HepG2 (cell line): ENCODE data around the gene ITGB2. TPM values are rescaled to one million over a fixed set of nuclear protein-coding genes. Genes with fewer than 3 reads are reported as not detected.
A peak's percentile ranks its signal among the peaks of the same experiment; 100 is the strongest.

ENCODE experiments used
- ATAC-seq: fragments of 200-7000 bp; cut with Tn5 transposase; 3 replicates; pipeline ENCODE4 v1.9.1; 2020; ENCODE audit warnings: mild to moderate bottlenecking, moderate library complexity
- BruUV-seq: library from RNA; stranded (reverse); fragments of 400-500 nt; replicated peaks from 2 replicates; lab custom pipeline; 2021; lab: Mats Ljungman, UMichigan
- CTCF ChIA-PET: fragments of 300-600 bp; formaldehyde crosslinking; extraction: SDS; loops from one replicate; lab custom pipeline; 2021; ENCODE audit warnings: low total read pairs, inconsistent platforms, low intra/inter-chr PET ratio; lab: Yijun Ruan, JAX
- POLR2A ChIA-PET: fragments of 350-600 bp; sonication (Branson Sonifier 250); formaldehyde crosslinking; loops from one replicate; lab custom pipeline; 2020; ENCODE audit warnings: antibody characterized with exemption, inconsistent platforms; lab: Yijun Ruan, JAX
- DNase-seq: peaks from one replicate; pipeline ENCODE4 v3.0.0-alpha.2; 2015; ENCODE audit warnings: low spot score
- FAIRE-seq: peaks from 3 replicates; lab custom pipeline; 2011; peaks lifted over from hg19 to GRCh38; lab: Jason Lieb, UNC
- H2AFZ ChIP-seq: one replicate; pipeline ENCODE4 v1.6.1; 2011; ENCODE audit warnings: low read length, inconsistent platforms
- H3K27ac ChIP-seq: fragments of 300-600 bp; 3 replicates; pipeline ENCODE4 v1.8.0; 2011; ENCODE audit warnings: mixed run types, mild to moderate bottlenecking, mixed read lengths, low read length, inconsistent platforms; ENCODE audit not compliant: insufficient read depth; ENCODE audit errors: extremely low read length
- H3K27me3 ChIP-seq, 2 experiments: fragments of 200-600 bp in 1 of 2; 2 replicates in 1 of 2; 3 replicates in 1 of 2; pipeline versions ENCODE4 v1.6.0 to v1.8.0; 2011; ENCODE audit warnings: low read length in 2 of 2, mild to moderate bottlenecking in 2 of 2, moderate library complexity in 2 of 2, inconsistent platforms in 1 of 2; ENCODE audit not compliant: insufficient read depth in 2 of 2, control insufficient read depth in 1 of 2
- H3K36me3 ChIP-seq, 2 experiments: fragments of 200-600 bp in 1 of 2; replicated peaks in 1 of 2; 2 replicates in 1 of 2; 3 replicates in 1 of 2; pipeline versions ENCODE4 v1.5.1 to v1.8.0; 2011; ENCODE audit warnings: low read length in 2 of 2, inconsistent platforms in 1 of 2; ENCODE audit not compliant: insufficient read depth in 2 of 2, control insufficient read depth in 1 of 2
- H3K4me1 ChIP-seq: 2 replicates; pipeline ENCODE4 v1.5.1; 2012; ENCODE audit warnings: low read length, inconsistent platforms; ENCODE audit not compliant: insufficient read depth
- H3K4me2 ChIP-seq: 2 replicates; pipeline ENCODE4 v1.6.0; 2011; ENCODE audit warnings: low read depth, low read length, inconsistent platforms
- H3K4me3 ChIP-seq, 3 experiments: fragments of 200-600 bp in 1 of 3; sonication (generic), shearing (Covaris generic) in 1 of 3; replicated peaks in 1 of 3; 2 replicates each; pipeline ENCODE4 v1.5.1; 2011 to 2016; ENCODE audit warnings: low read length in 3 of 3, inconsistent platforms in 2 of 3, low read depth in 2 of 3, mild to moderate bottlenecking in 2 of 3, control low read depth in 1 of 3, mixed read lengths in 1 of 3; ENCODE audit not compliant: insufficient read depth in 1 of 3
- H3K79me2 ChIP-seq: one replicate; pipeline ENCODE4 v1.6.1; 2011; ENCODE audit warnings: low read length, inconsistent platforms; ENCODE audit not compliant: insufficient read depth
- H3K9ac ChIP-seq: 2 replicates; pipeline ENCODE4 v1.6.0; 2011; ENCODE audit warnings: mild to moderate bottlenecking, low read depth, low read length, inconsistent platforms; ENCODE audit not compliant: insufficient read depth
- H3K9me3 ChIP-seq: 2 replicates; pipeline ENCODE4 v1.5.1; 2012; ENCODE audit warnings: mild to moderate bottlenecking, low read length
- H4K20me1 ChIP-seq: 2 replicates; pipeline ENCODE4 v1.6.0; 2011; ENCODE audit warnings: inconsistent platforms, mild to moderate bottlenecking, low read length, moderate library complexity; ENCODE audit not compliant: insufficient read depth
- GTF2F1 ChIP-seq: fragments of 150-350 bp; IDR thresholded peaks from 2 replicates; pipeline ENCODE4 v1.6.1; 2014; ENCODE audit warnings: low read length
- HES4 ChIP-seq: sonication (generic); formaldehyde crosslinking; IDR thresholded peaks from 2 replicates; pipeline ENCODE4 v1.9.0; 2021; ENCODE audit warnings: mild to moderate bottlenecking, missing genetic modification reagents, borderline replicate concordance
- KLF9 ChIP-seq: IDR thresholded peaks from 2 replicates; pipeline ENCODE4 v1.6.1; 2016; ENCODE audit warnings: low read depth
- KMT2B ChIP-seq: IDR thresholded peaks from 2 replicates; pipeline ENCODE4 v1.6.1; 2016; ENCODE audit warnings: missing genetic modification reagents, missing compliant biosample characterization
- TEAD2 ChIP-seq: sonication (generic); formaldehyde crosslinking; IDR thresholded peaks from 2 replicates; pipeline ENCODE4 v1.9.0; 2021; ENCODE audit warnings: missing genetic modification reagents
- ZNF142 ChIP-seq: sonication (generic); formaldehyde crosslinking; IDR thresholded peaks from 2 replicates; pipeline ENCODE4 v1.4.0; 2020; ENCODE audit warnings: missing genetic modification reagents
- ZNF687 ChIP-seq: sonication (generic); formaldehyde crosslinking; IDR thresholded peaks from 2 replicates; pipeline ENCODE4 v1.5.1; 2020; ENCODE audit warnings: mild to moderate bottlenecking, missing genetic modification reagents, moderate library complexity
- WGBS: methylation state at CpG from one replicate; pipeline ENCODE4 v1.1.6; 2017; ENCODE audit warnings: low lambda C conversion rate; 5-methylcytosine and 5-hydroxymethylcytosine counted together
- in situ Hi-C: cut with HindIII; loops from 2 replicates; pipeline ENCODE4 v1.10.0; 2017; ENCODE audit warnings: low pct_unique_long_range_greater_than_20kb; ENCODE audit not compliant: extremely low pct_ligation_motif_present
- intact Hi-C: fragments of 100-400 bp; cut with micrococcal nuclease; formaldehyde crosslinking; loops from one replicate; pipeline ENCODE4 v1.10.0; 2022; ENCODE audit not compliant: unreplicated experiment
- polyA plus RNA-seq, 8 experiments: library from polyadenylated mRNA; depleted of rRNA in 3 of 8; stranded (reverse) in 7 of 8; unstranded in 1 of 8; fragments of >200 nt; fragmentation: Illumina TruSeq in 4 of 8; extraction: Trizol in 4 of 8; gene quantifications; 2 replicates each; pipeline versions ENCODE4 v1.2.1 to v1.2.3, GENCODE V29; 2011 to 2016; ENCODE audit warnings: low read depth in 4 of 8, missing spikeins in 1 of 8, mixed read lengths in 1 of 8; ENCODE audit not compliant: insufficient read depth in 1 of 8
- total RNA-seq, 5 experiments: library from RNA; depleted of rRNA; stranded (reverse); fragments of >200 nt; fragmentation: Illumina TruSeq; extraction: Trizol; gene quantifications; 2 replicates each; pipeline ENCODE4 v1.2.3, GENCODE V29; 2016; ENCODE audit warnings: low read depth in 1 of 5
- TF ChIP-seq, protein P1 (sequence below): sonication (generic); formaldehyde crosslinking; IDR thresholded peaks from 2 replicates; pipeline ENCODE4 v1.4.0; 2020; ENCODE audit warnings: missing genetic modification reagents, borderline replicate concordance
- TF ChIP-seq, protein P2 (sequence below): sonication (generic); formaldehyde crosslinking; conservative IDR thresholded peaks from 2 replicates; pipeline ENCODE4 v1.5.0; 2020; ENCODE audit warnings: missing genetic modification reagents
- TF ChIP-seq, protein P3 (sequence below): IDR thresholded peaks from 2 replicates; pipeline ENCODE4 v1.6.1; 2012; ENCODE audit warnings: inconsistent platforms

ITGB2 gene
- total and polyA plus RNA-seq, 2 of the 13 experiments (the other 11 are each of a cell fraction or from before 2014, with no cell fraction given) = 4.2 to 18.0 TPM

GRCh38 chr21:44876849-44877575 lies 43.7 kb downstream of the ITGB2 start:
- intact Hi-C loops = no loop called here
- peak overlapping the region; percentile 99 for H3K27ac ChIP-seq
- no peak for TF ChIP-seq ZNF142
- TF ChIP-seq, protein P1, sequence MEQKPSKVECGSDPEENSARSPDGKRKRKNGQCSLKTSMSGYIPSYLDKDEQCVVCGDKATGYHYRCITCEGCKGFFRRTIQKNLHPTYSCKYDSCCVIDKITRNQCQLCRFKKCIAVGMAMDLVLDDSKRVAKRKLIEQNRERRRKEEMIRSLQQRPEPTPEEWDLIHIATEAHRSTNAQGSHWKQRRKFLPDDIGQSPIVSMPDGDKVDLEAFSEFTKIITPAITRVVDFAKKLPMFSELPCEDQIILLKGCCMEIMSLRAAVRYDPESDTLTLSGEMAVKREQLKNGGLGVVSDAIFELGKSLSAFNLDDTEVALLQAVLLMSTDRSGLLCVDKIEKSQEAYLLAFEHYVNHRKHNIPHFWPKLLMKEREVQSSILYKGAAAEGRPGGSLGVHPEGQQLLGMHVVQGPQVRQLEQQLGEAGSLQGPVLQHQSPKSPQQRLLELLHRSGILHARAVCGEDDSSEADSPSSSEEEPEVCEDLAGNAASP = no peak
- TF ChIP-seq, protein P2, sequence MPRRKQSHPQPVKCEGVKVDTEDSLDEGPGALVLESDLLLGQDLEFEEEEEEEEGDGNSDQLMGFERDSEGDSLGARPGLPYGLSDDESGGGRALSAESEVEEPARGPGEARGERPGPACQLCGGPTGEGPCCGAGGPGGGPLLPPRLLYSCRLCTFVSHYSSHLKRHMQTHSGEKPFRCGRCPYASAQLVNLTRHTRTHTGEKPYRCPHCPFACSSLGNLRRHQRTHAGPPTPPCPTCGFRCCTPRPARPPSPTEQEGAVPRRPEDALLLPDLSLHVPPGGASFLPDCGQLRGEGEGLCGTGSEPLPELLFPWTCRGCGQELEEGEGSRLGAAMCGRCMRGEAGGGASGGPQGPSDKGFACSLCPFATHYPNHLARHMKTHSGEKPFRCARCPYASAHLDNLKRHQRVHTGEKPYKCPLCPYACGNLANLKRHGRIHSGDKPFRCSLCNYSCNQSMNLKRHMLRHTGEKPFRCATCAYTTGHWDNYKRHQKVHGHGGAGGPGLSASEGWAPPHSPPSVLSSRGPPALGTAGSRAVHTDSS (CRISPR knock-in tag) = no peak
- TF ChIP-seq GTF2F1 = no peak
- TF ChIP-seq, protein P3, sequence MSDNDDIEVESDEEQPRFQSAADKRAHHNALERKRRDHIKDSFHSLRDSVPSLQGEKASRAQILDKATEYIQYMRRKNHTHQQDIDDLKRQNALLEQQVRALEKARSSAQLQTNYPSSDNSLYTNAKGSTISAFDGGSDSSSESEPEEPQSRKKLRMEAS = no peak
- no peak for TF ChIP-seq KLF9
- TF ChIP-seq KMT2B (CRISPR knock-in tag) = no peak
- no peak for TF ChIP-seq TEAD2 (CRISPR knock-in tag)
- TF ChIP-seq ZNF687 (CRISPR knock-in tag) = peak; percentile 41; the same call in 1 of the 2 replicates
- no peak for TF ChIP-seq HES4 (CRISPR knock-in tag)

More at GRCh38 chr21:44876849-44877575, 43.7 kb downstream of the ITGB2 start:
- H3K4me1 ChIP-seq = peaks cover 82% of the 10 kb centered on the region
- no peaks in the 10 kb centered on the region for H3K9me3 ChIP-seq
- H3K79me2 ChIP-seq = peaks cover 17% of the 10 kb centered on the region
- H3K9ac ChIP-seq = no peak overlapping the region
- ATAC-seq = no peak
- no peak for FAIRE-seq
- no peak overlapping the region for H3K4me3 ChIP-seq
- H2AFZ ChIP-seq = no peak overlapping the region
- H4K20me1 ChIP-seq = peaks cover 7% of the 10 kb centered on the region
- H3K27me3 ChIP-seq = no peaks in the 10 kb centered on the region; a peak in 1 of 5 replicates
- ChIA-PET POLR2A (interaction anchor here (0.6 to 2.7 kb wide), 4 partner anchors 7 to 75 kb away, joined by 3 to 38 read pairs (median 18); partner anchors contain the start of gene UBE2G2), CTCF (no interaction called here)
- in situ Hi-C loops = no loop called here
- no TSS peak for BruUV-seq
- no peak overlapping the region; the same call in 1 of the 2 replicates for H3K4me2 ChIP-seq
- WGBS = 98% methylated on average over 12 of the region's 12 CpGs
- no peak for DNase-seq
- no peaks in the 10 kb centered on the region; a peak in 1 of 5 replicates for H3K36me3 ChIP-seq
